ENCODE data around the gene MRPL4.
"Not testable (repeated sequence)": the region's sequence is repeated elsewhere in the genome, so short reads cannot be mapped to it uniquely, and the experiment has no call there.

MRPL4 gene

GRCh38 chr19:10230861-10231611 is 21.0 kb upstream of the MRPL4 start, which contains the start of gene S1PR2:
Gene S1PR2 (minus strand): TSS chr19:10231331. CDS start chr19:10224905, 6,426 bp downstream.
- peak; percentile 51 for DNase-seq

- DNase-seq: no peak
These were observed 20.3 kb upstream of the MRPL4 start for GRCh38 chr19:10231612-10232228.

GRCh38 chr19:10233946-10234345 is 18.1 kb upstream of the MRPL4 start:
- no peak for DNase-seq

GRCh38 chr19:10235003-10235402 is 17.0 kb upstream of the MRPL4 start:
- no peak for DNase-seq

- not testable (repeated sequence) for DNase-seq
These were observed 16.6 kb upstream of the MRPL4 start for GRCh38 chr19:10235409-10235808.

- DNase-seq: no peak
These were observed 14.3 kb upstream of the MRPL4 start for GRCh38 chr19:10237702-10238101.

GRCh38 chr19:10238172-10238783 is 13.7 kb upstream of the MRPL4 start:
- no peak for DNase-seq

- DNase-seq: not testable (repeated sequence)
These were observed 10.1 kb upstream of the MRPL4 start for GRCh38 chr19:10241826-10242449.

GRCh38 chr19:10243606-10244005 is 8.4 kb upstream of the MRPL4 start:
- DNase-seq: no peak

- no peak for DNase-seq
These were observed 6.7 kb upstream of the MRPL4 start for GRCh38 chr19:10245189-10245939.

GRCh38 chr19:10246511-10246910 is 5.5 kb upstream of the MRPL4 start:
- no peak for DNase-seq

GRCh38 chr19:10252707-10253106 is 693 bp downstream of the MRPL4 start:
- no peak for DNase-seq

- DNase-seq: no peak
These were observed 2.2 kb downstream of the MRPL4 start for GRCh38 chr19:10254244-10254643.

- no peak for DNase-seq
These were observed 3.3 kb downstream of the MRPL4 start for GRCh38 chr19:10255358-10255757.

GRCh38 chr19:10256551-10256950 is 4.5 kb downstream of the MRPL4 start:
- DNase-seq: no peak

GRCh38 chr19:10256970-10257615 is 5.1 kb downstream of the MRPL4 start:
- DNase-seq: no peak

- DNase-seq: no peak
These were observed 6.2 kb downstream of the MRPL4 start for GRCh38 chr19:10258080-10258710.

GRCh38 chr19:10259162-10259905 is 7.3 kb downstream of the MRPL4 start:
- DNase-seq: peak; percentile 85

- no peak for DNase-seq
These were observed 8.1 kb downstream of the MRPL4 start for GRCh38 chr19:10260141-10260584.

- no peak for DNase-seq
These were observed 10.8 kb downstream of the MRPL4 start for GRCh38 chr19:10262771-10263170.

- DNase-seq: no peak
These were observed 14.7 kb downstream of the MRPL4 start for GRCh38 chr19:10266706-10267105.
